ENCODE results near the gene CDNF. TPM values are rescaled to one million over a fixed set of nuclear protein-coding genes. Genes with fewer than 3 reads are reported as not detected.

CDNF gene
- 1.5 and 3.0 TPM in 2 replicates for total RNA-seq

GRCh38 chr10:14837757-14838581 is at the start of gene CDNF, which contains the start of the genes HSPA14 and MSANTD7:
TSS of gene CDNF (minus strand) at chr10:14838037. CDS start at chr10:14837946, 91 bp downstream.
TSS of gene HSPA14 (plus strand) at chr10:14838306. CDS start at chr10:14838403, 97 bp downstream.
TSS of gene MSANTD7 (plus strand) at chr10:14838306. CDS start at chr10:14842285, 3,979 bp downstream.

GRCh38 chr10:14878266-14879123 is 40.7 kb upstream of the CDNF start, which contains the start of gene SUV39H2:
TSS of gene SUV39H2 (plus strand) at chr10:14878866. CDS start at chr10:14878889, 23 bp downstream.

GRCh38 chr10:14774797-14775196 is 63.0 kb downstream of the CDNF start, which contains the start of gene FAM107B:
TSS of gene FAM107B (minus strand) at chr10:14774897. CDS start at chr10:14774663, 234 bp downstream.

Other genes starting within 250 kb of the CDNF start
- 18.4 and 24.1 TPM in 2 replicates for gene FAM107B, start 63.1 kb downstream of the CDNF start, total RNA-seq
- 7.1 and 13.1 TPM in 2 replicates for gene HSPA14, start 269 bp upstream of the CDNF start, total RNA-seq
- 11.8 and 12.0 TPM in 2 replicates for gene MSANTD7, start 269 bp upstream of the CDNF start, total RNA-seq
- 4.7 and 5.8 TPM in 2 replicates for gene SUV39H2, start 40.8 kb upstream of the CDNF start, total RNA-seq
- 4.7 and 11.8 TPM in 2 replicates for gene DCLRE1C, start 116.1 kb upstream of the CDNF start, total RNA-seq
- 0.52 TPM in 1 of 2 replicates, not detected in the other for gene MEIG1, start 121.4 kb upstream of the CDNF start, total RNA-seq
- not detected in 2 replicates for gene OLAH, start 205.9 kb upstream of the CDNF start, total RNA-seq

Data from bronchial smooth muscle cell (primary cell).